ENCODE measurements around the gene FOXP1.

The FOXP1 gene

GRCh38 chr3:71393745-71394144, 189.8 kb downstream of the FOXP1 start:
- DNase-seq: no peak

- no peak for DNase-seq
Observed at GRCh38 chr3:71393093-71393492, 190.4 kb downstream of the FOXP1 start.

- DNase-seq: no peak
Observed at GRCh38 chr3:71392251-71392650, 191.3 kb downstream of the FOXP1 start.

DNA sequence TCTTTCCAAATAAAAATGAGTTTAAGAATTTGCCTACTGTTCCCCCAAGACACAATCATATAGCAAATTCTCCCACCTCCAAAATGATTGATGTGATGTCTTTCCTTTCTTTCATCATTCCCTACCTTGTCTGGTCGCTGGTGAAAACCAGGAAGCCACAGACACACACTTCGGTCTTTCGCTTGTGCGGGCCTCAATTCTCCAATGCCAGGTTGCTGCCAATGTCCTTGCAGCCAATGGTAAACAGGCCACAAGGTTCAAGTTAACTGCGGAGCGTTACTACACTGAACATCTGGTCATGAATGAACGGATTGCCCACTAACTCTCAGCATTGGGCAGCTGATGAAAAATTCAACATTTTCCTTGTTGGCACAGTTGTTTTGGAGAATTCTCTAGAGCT, 192.2 kb downstream of the FOXP1 start:
- DNase-seq: no peak

- no peak for DNase-seq
Observed at GRCh38 chr3:71389911-71390573, 193.5 kb downstream of the FOXP1 start.

DNA sequence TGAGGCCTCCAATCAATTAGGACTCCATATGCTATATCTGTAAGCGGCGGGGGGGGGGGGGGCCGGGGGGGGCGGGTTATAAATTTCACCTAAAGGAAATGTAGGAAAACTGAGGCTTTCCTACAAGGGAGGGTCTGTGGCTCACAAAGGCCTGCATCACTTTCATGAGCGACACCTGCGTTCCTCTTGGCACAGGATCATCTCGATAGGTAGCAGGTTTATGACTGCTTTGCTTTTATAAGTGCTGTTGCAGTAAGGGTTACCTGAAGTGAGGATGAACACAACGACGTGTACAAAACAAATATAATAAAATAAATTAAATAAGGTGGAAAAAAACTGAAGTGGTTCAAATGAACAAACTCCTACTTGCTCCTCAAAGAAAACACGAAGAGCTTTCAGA, 194.3 kb downstream of the FOXP1 start:
- DNase-seq: no peak

- no peak for DNase-seq
Observed at GRCh38 chr3:71388535-71389120, 194.9 kb downstream of the FOXP1 start.

DNA sequence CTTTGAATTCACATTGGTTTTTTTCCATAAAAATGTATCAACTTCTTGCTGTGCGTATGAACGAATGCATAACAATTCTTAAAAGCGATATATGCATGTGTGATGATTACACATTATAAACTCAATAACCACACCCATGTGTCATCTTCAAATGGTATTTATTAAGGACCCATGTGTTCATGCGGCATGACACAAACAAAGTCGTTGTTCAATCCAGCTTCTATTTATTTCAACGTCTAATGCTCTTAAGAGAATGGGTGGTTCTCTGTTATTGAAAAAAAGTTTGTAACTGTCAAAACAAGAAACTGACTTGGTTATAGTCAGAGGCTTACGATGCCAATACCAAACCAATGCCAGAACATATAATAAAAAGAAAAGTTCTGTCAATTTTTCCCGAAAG, 195.9 kb downstream of the FOXP1 start:
- no peak for DNase-seq

- DNase-seq: no peak
Observed at GRCh38 chr3:71384837-71385716, 198.5 kb downstream of the FOXP1 start.

GRCh38 chr3:71384388-71384787, 199.1 kb downstream of the FOXP1 start:
- no peak for DNase-seq

- no peak for DNase-seq
Observed at GRCh38 chr3:71380096-71380495, 203.4 kb downstream of the FOXP1 start.

DNA sequence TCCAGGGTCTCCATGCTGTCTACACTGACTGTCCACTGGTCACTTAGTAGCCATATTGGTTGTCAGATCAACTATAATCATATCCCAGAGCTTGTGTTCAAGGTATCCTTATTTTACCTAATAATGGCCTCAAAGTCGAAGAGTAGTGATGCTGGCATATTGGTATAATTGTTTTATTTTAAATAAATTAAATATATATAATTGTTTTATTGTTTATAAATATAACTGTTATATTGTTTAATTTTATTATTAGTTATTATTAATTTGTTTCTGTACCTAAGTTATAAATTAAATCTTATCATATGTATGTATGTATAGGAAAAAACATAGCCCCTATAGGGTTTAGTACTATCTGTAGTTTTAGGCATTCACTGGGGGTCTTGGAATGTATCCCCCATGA, 205.0 kb downstream of the FOXP1 start:
- no peak for DNase-seq

DNA sequence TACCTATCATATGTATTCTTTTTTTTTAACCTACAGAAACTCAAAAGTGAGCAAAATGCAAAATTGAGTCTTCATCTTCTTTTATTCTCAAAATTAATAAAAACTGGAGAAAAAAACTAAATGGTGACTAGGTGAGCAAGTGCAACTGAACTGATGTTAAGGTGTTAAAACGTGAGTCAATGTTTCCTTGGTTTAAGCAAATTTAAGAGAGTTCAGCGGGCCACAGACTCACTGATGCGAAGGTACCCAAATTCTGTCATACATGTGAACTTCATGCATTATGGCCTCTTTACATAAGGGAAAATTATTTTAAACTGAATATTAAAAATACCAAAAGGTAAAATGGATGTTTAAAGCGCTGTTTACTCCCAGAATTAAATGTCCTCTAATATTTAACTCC, 206.6 kb downstream of the FOXP1 start:
- no peak for DNase-seq

DNA sequence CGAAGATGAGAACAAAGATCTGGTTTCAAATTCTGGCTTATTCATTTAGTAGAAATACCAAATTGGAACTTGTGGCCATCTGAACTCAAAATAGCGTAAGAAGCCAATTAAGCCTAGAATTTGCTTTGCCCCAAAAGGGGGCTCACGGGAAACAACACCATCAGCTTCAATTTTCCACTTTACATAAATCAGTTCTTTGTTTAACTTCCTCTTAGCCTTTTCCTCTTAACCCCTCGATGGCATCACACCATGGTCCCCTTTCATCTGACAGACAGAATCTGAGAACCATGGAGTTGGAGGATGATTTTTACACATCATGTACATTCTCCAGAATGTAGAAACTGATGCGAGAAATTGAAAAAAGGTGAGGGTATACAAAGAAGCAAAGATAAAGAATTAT, 207.0 kb downstream of the FOXP1 start:
- DNase-seq: no peak

DNA sequence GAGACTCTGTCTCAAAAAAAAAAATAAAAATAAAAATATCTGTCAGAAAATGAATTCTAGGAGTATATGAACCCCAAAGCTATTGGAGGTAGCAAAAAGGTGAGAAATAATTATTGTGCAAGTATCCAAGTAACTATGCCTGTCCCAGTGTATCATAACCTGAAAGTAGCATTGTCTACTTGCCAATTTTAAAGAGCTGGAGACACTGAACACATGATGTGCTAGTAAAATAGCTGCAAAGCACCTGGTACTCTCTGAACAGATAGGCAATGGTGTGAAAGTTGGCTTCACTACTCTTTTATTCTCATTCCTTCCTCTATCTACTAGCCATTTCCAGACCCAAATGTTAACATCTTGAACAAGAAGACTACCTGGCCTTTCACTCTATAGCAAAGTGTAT, 208.9 kb downstream of the FOXP1 start:
- no peak for DNase-seq

- DNase-seq: no peak
Observed at GRCh38 chr3:71372911-71373637, 210.5 kb downstream of the FOXP1 start.

DNA sequence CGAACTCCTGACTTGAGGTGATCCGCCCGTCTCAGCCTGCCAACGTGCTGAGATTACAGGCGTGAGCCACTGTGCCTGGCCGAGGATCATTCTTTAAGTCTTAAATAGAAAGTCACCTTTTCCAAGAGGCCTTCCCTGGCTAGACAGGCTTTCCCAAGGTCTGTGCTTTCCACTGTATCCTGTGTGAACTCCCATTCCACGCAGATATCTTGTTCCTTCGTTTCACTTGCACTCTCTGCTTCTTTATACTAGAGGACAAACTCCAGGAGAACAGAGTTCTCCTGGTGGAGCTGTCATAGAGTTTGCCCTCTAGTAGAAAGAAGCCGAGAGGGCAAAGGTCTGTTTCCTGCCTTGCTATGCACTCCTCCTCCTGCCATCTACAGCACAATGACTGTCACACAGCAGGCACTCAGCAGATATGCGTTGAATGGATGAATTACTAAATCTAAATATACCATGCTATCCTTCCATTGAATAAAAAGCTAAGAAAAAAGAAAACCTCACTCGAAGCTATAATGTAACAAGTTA, 211.2 kb downstream of the FOXP1 start:
- no peak for DNase-seq

DNA sequence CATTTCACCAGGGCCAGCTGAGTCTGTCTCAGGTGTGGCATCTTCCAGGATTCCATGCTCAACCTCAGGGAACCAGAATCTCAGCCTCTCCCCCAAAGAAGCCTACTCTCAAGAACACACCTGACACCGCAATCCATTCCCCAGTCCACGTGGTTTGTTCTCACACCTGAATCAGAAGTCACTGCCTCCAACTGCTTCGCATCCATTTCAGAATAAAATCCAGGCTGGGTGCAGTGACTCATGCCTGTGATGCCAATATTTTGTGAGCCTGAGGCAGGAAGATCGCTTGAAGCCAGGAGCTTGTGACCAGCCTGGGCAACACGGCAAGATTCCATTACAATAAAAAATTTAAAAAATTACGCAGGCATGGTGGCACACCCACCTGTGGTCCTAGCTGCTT, 212.2 kb downstream of the FOXP1 start:
- no peak for DNase-seq

- no peak for DNase-seq
Observed at GRCh38 chr3:71370467-71370866, 213.1 kb downstream of the FOXP1 start.

GRCh38 chr3:71369701-71370391, 213.7 kb downstream of the FOXP1 start:
- no peak for DNase-seq

GRCh38 chr3:71366988-71367604, 216.4 kb downstream of the FOXP1 start:
- no peak for DNase-seq

GRCh38 chr3:71361334-71361890, 222.1 kb downstream of the FOXP1 start:
- no peak for DNase-seq

All from cortex of kidney (tissue), 1 donor.